GM18519 (cell line): ENCODE results near the gene SNX7.

Experiments
- ATAC-seq: cut with Tn5 transposase; IDR thresholded peaks from one replicate; pipeline ENCODE4 v1.9.1; 2021; ENCODE audit warnings: mild to moderate bottlenecking, moderate library complexity; ENCODE audit not compliant: unreplicated experiment, low FRiP score

SNX7 gene

DNA sequence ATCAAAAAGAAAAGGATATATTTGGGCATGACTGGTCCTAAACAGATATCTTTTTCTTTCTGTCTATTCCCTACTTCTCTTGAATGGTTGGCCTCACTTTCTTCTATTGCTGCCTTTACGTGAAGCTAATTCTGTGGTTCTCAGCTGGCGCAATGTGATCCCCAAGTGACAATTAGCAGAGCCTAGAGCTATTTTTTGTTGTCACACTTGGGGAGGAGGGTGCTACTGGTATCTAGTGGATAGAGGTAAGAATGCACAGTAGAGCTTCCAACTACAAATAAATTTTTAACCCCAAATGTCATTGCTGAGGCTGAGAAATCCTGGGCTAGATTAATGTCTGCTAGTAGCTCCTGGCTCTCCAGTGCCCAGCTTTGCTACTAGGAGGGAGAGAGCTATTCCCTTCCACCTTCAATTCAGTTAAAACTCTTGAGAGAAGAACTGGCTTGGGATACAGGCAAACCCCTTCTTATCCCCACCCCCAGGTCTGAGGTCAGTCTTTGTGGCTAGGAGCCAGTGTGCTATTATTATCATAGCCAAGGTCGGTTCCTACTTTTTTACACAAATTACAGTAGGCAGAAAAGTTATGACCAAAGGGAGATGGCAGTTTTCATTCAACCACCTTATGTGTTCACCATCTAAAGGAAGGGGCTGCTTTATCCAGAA is 102.1 kb downstream of the SNX7 start:
- no peak for ATAC-seq

DNA sequence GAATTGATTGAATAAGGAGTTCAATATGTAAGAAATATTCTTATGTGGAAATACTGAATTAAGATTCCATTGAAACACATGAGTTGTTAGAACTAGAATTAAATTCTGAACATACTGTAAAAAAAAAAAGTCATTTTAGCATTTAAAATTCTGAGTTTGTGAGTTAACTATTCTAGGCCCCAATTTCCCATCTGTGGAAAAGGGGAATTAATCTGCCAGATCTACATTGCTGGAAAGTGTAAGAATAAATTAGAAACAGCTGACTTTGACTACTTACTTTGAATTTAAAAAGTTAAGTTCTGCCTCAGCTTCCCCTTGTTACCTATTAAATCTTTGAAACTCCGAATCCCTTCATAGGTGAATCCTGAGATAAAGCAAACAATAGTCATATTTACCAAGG is 103.0 kb downstream of the SNX7 start:
- no peak for ATAC-seq

DNA sequence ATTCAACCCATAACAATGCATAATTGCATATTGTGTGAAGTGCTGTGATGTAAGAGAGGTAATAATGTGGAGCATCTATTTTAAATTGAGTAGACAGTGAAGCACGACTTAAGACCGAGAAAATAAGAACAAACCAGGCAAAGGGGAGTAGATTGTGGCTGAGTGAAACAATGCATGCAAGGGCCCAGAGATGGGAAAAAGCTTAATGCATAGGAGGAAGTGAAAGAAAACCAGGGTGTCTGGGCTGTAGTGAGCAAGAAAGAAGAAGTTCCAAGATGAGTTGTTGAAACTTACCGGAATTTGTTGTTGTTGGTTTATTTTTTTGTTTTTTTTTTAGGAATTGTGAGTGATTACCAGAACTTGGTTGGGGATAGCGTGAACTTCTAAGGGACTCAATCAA is 104.7 kb downstream of the SNX7 start:
- ATAC-seq, result peak; percentile 91

DNA sequence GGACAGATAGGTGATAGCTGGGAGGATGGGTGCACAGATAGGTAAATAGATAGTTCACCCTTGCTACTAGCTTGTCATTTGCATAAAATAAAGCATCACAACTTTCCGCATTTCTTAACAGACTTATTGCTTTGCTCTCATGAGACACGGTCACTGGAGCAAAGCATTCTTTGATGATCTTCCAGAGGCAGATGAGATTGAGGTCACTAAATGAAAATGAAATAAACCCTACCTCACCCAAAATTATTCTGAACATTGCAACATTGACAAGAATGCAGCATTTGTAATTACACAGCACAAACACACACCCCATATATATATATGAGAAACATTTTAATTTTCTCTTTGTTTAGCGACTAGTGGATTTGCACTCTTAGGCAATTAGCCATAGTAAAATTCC is 107.6 kb downstream of the SNX7 start:
- ATAC-seq, result no peak

DNA sequence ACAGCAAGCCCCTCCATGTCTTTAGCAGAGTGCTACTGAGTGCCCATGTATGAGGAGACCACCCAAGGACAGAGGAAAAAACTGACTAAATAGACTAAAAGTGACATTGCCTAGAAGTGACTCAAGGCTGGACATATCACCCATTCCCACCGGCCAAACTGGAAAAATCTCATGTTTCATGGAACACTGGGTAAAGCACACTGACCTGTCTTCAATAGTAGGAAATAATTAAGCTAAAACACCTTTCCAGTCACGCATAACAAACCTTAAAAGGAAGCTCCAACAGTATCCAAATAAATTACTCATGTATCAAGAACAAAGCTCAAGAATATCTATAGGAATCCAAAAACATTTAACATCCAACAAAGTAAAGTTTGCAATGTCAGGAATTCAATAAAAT is 120.4 kb downstream of the SNX7 start:
- no peak for ATAC-seq

DNA sequence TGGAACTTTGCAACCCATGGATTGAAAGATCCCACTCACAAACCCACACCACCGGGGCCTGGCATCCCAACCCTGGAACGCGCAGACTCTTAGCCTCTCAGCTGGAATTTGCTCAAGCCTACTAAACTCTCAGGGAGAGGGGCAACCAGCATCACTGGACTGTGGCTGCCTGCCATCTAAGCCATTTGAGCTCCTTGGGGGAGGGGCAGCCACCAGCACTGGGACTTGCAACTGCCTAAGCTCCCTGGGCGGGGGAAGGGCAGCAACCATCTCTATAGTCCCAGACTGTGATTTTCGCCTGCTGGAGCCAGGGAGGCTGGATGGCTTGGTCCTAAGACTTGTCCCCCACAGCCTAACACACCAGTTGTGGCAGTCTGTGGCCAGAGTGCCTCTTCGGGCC is 122.3 kb downstream of the SNX7 start:
- no peak for ATAC-seq

DNA sequence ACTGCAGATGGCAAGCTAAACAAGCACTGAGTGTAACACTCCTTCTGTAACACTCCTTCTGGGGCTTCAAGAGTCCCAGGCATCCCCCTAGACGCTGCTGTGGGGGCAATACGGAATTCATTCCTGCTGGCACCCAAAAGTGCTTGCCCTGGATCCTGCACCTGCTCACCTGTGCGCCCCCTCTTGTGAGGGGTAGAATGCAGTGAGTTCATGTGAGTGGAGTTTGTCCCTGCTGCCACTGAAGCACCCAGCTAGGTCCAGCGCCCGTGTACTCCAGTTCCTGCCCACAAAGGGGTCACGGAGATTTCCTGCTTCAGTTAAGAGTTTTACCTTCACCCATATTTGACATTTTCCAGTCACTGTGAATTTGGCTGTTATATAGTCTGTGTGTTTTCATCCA is 130.0 kb downstream of the SNX7 start:
- ATAC-seq, result no peak

DNA sequence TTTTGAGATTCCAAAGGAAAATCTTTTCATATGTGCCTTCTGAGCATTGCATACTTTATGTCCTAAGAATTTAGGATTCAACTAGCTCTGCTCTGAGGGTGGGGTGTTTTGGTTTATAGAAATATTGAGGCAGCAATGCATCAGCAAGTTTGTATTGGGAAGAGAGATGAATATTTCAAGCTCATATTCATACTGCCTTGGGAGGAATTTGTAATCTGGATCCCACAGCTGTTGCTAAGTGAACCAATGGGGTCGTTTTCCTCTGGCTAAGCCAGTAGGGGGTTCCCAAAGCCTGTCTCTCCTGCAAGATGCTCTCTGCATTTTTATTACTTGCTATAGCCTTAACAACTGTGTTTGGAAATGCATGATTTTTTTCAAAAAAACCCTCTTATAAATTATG is 130.6 kb downstream of the SNX7 start:
- no peak for ATAC-seq

DNA sequence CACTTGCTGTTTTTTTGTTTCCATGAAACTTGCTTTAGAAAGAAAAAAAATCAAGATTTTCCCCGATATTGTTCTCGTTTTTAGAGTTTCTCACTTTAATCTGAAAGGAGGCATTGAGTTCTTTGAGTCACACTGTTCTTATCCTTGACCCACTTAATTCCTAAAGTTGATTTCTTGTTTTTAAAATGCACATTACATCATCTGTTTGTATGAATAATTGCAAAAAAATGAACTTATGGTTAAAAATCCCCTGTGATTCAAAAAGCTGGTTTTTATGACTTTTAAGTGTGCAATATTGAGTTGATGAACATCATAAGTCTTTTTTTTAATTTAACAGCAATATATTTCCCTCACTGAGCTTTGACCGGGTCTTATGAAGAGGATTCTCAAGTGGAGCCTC is 131.6 kb downstream of the SNX7 start:
- no peak for ATAC-seq

DNA sequence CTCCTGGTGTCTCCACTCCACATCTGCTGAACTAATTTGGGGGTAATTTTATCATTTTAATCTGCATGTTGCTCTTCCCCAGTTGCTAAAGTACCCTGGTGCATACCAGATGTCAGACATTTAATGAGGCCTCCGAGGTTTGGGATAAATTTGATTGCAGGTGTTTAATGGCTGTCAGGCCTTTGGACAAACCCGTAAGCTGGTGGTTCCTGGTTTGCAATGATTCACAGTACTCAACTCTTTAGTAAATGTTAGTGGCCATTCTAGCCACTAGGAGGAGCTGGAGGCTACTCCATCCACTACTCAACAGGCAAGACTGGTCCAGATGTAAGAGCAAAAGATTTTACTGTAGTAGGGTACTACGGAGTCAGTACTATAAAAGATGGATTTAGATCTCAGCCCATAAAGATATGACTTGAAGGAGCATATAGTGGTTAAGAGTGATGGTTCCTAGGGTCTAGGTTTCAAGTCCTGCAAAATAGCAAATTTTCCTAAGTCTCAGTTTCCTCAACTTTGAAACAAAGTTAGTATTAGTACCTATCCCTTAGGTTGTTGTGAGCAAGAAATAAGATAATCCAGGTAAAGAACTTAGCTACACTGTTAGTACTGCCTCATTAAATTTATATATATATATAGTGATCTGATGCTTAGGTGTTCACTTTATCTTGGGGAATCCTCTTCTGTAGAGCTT is 132.8 kb downstream of the SNX7 start:
- ATAC-seq, result peak; percentile 99

DNA sequence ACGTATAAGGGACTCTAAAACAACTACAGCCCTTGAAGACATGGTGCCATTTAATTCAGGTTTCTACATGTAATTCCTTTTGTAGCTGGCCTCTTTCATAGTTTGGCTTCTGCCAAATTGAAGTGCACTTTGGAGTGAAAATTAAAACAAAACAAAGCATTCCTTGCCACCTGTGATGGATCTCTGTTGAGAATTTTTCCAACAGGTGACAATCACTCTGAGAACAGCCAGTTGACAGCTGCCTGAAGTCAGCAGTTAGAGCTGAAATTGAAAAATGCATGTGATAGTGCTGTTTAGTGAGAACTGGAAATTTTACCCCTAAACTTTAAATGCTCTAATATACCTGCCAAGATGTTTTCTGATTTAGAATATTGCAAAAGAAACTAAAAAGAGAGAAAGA is 134.5 kb downstream of the SNX7 start:
- ATAC-seq, result no peak

DNA sequence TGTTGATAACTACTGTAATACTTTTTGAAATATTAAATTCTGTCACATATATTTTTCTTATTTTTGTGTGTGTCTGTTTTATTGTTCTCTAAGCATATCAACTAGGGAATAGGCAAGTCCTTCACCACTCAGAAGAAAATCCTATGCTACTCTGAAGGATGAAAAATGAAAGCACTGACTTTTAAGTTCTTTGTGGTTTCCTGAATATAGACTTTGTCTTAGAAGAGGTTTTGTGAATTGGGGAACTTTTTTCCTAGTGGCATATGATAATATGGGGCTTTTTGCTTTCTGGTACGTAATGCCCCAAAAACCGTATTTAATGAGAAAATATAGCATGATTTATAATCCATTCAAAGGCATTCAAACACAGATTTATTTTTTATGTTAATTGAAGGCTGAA is 136.0 kb downstream of the SNX7 start:
- ATAC-seq, result no peak
